K562 (cell line): ENCODE results near the gene HDAC10. TPM values are rescaled to one million over a fixed set of nuclear protein-coding genes. Genes with fewer than 3 reads are reported as not detected.

Experiments used
- ARNT ChIP-seq, 2 experiments: fragments of 450-650 bp; IDR thresholded peaks; 2 replicates each; pipeline ENCODE4 v1.6.1; 2016; ENCODE audit warnings: mild to moderate bottlenecking in 1 of 2
- ATF6 ChIP-seq: sonication (generic); formaldehyde crosslinking; IDR thresholded peaks from 2 replicates; pipeline ENCODE4 v1.4.0; 2020; ENCODE audit warnings: mild to moderate bottlenecking, missing genetic modification reagents
- FOS ChIP-seq: IDR thresholded peaks from 3 replicates; pipeline ENCODE4 v1.6.1; 2011; ENCODE audit not compliant: insufficient read length; ENCODE audit errors: extremely low read depth
- FUS ChIP-seq: fragments of 200-400 bp; formaldehyde crosslinking; optimal IDR thresholded peaks from 2 replicates; pipeline ENCODE3; 2017; ENCODE audit warnings: low read depth, low read length
- GATA2 ChIP-seq: sonication (generic); formaldehyde crosslinking; IDR thresholded peaks from 2 replicates; pipeline ENCODE4 v1.4.0; 2020; ENCODE audit warnings: mild to moderate bottlenecking, missing genetic modification reagents
- MBD2 ChIP-seq: sonication (generic); IDR thresholded peaks from 2 replicates; pipeline ENCODE4 v1.6.1; 2016; ENCODE audit warnings: low read depth, borderline replicate concordance
- MEF2A ChIP-seq: IDR thresholded peaks from 2 replicates; pipeline ENCODE4 v1.6.1; 2011; ENCODE audit warnings: low read depth, mild to moderate bottlenecking, low read length, moderate library complexity; ENCODE audit not compliant: control insufficient read depth
- MTA3 ChIP-seq: fragments of 450-650 bp; formaldehyde crosslinking; IDR thresholded peaks from 2 replicates; pipeline ENCODE4 v1.6.1; 2017; ENCODE audit warnings: mild to moderate bottlenecking, borderline replicate concordance
- POLR2B ChIP-seq: fragments of 450-650 bp; IDR thresholded peaks from 2 replicates; pipeline ENCODE4 v1.6.1; 2018; ENCODE audit warnings: low read depth; ENCODE audit not compliant: partially characterized antibody
- RB1 ChIP-seq: fragments of 450-650 bp; IDR thresholded peaks from 2 replicates; pipeline ENCODE4 v1.6.1; 2017; ENCODE audit warnings: low read depth, mild to moderate bottlenecking
- RUNX1 ChIP-seq: sonication (generic); IDR thresholded peaks from 2 replicates; pipeline ENCODE4 v1.6.1; 2016; ENCODE audit warnings: antibody characterized with exemption, low read depth
- SMAD4 ChIP-seq: fragments of 250-450 bp; sonication (Bioruptor Pico); conservative IDR thresholded peaks from 2 replicates; pipeline ENCODE4 v1.8.0; 2021; ENCODE audit warnings: inconsistent platforms, mild to moderate bottlenecking, moderate library complexity
- SMC3 ChIP-seq: conservative IDR thresholded peaks from 2 replicates; pipeline ENCODE4 v1.6.1; 2011; ENCODE audit warnings: low read depth, low read length, improper control_type of control experiment; ENCODE audit not compliant: insufficient read depth
- SREBF2 ChIP-seq: sonication (generic); formaldehyde crosslinking; IDR thresholded peaks from 2 replicates; pipeline ENCODE4 v1.4.0; 2020; ENCODE audit warnings: mild to moderate bottlenecking, missing genetic modification reagents
- TAF1 ChIP-seq: IDR thresholded peaks from 2 replicates; pipeline ENCODE4 v1.6.1; 2011; ENCODE audit warnings: mild to moderate bottlenecking, low read length, moderate library complexity; ENCODE audit not compliant: insufficient read depth, control insufficient read depth, severe bottlenecking; ENCODE audit errors: extremely low read depth
- TAF7 ChIP-seq: fragments of 450-650 bp; IDR thresholded peaks from 2 replicates; pipeline ENCODE4 v1.6.1; 2016; ENCODE audit warnings: missing genetic modification characterization, missing compliant biosample characterization
- TFAM ChIP-seq: fragments of 250-450 bp; sonication (Bioruptor Pico); conservative IDR thresholded peaks from 2 replicates; pipeline ENCODE4 v1.5.0; 2021; ENCODE audit warnings: mild to moderate bottlenecking, moderate library complexity
- THRA ChIP-seq: fragments of 450-650 bp; IDR thresholded peaks from 2 replicates; pipeline ENCODE4 v1.6.1; 2017; ENCODE audit warnings: mild to moderate bottlenecking, moderate library complexity
- THRAP3 ChIP-seq: fragments of 450-650 bp; IDR thresholded peaks from 2 replicates; pipeline ENCODE4 v1.6.1; 2016; ENCODE audit warnings: mild to moderate bottlenecking, inconsistent platforms, borderline replicate concordance
- UBTF ChIP-seq, 2 experiments: IDR thresholded peaks; 2 replicates each; pipeline ENCODE4 v1.6.1; 2012; ENCODE audit warnings: improper control_type of control experiment in 2 of 2, low read depth in 2 of 2, low read length in 2 of 2, borderline replicate concordance in 1 of 2
- ZNF384 ChIP-seq: IDR thresholded peaks from 2 replicates; pipeline ENCODE4 v1.6.1; 2012; ENCODE audit warnings: low read depth, low read length, improper control_type of control experiment
- ZNF583 ChIP-seq: fragments of 250-450 bp; sonication (Bioruptor Pico); IDR thresholded peaks from 2 replicates; pipeline ENCODE4 v1.4.0; 2020
- ZNF764 ChIP-seq: fragments of 250-450 bp; sonication (Bioruptor Pico); IDR thresholded peaks from 2 replicates; pipeline ENCODE4 v1.4.0; 2020; ENCODE audit warnings: low read depth, mild to moderate bottlenecking, moderate library complexity
- ZNF785 ChIP-seq: fragments of 250-450 bp; sonication (Bioruptor Pico); IDR thresholded peaks from 2 replicates; pipeline ENCODE4 v1.4.0; 2020; ENCODE audit warnings: mild to moderate bottlenecking
- polyA plus RNA-seq, 8 experiments: library from polyadenylated mRNA; depleted of rRNA in 4 of 8; stranded (reverse) in 5 of 8; unstranded in 3 of 8; fragments of >200 nt; fragmentation: Nextera tagmentation in 2 of 8; fragmentation: Illumina TruSeq in 1 of 8; extraction: Ambion mirVana in 2 of 8; extraction: Trizol in 1 of 8; gene quantifications; 2 replicates each; pipeline versions ENCODE4 v1.2.1 to v1.2.3, GENCODE V29; 2011 to 2014; ENCODE audit warnings: inconsistent platforms in 1 of 8, missing spikeins in 1 of 8
- total RNA-seq, 7 experiments: library from RNA; depleted of rRNA in 6 of 7; stranded (reverse); fragments of >200 nt in 6 of 7; fragmentation: Illumina TruSeq in 2 of 7; extraction: Trizol in 2 of 7; gene quantifications; 2 replicates each; pipeline versions ENCODE4 v1.2.1 to v1.2.3, GENCODE V29; 2011 to 2021; ENCODE audit warnings: low replicate concordance in 1 of 7

HDAC10 gene
- total and polyA plus RNA-seq, 9 of the 15 experiments (the other 6 are each of a cell fraction or from before 2014, with no cell fraction given): 0.10 to 44.2 (median 6.5) TPM

- no peak for TF ChIP-seq TAF1
- no peak for TF ChIP-seq SMAD4
- no peak for TF ChIP-seq ARNT (IDR thresholded peaks at IDR 0.05)
- TF ChIP-seq FOS: no peak
- TF ChIP-seq ZNF384: no peak
- no peak for TF ChIP-seq ZNF785 (CRISPR knock-in tag)
- no peak for TF ChIP-seq POLR2B
- no peak for TF ChIP-seq ATF6
- no peak for TF ChIP-seq ZNF583 (CRISPR knock-in tag)
- no peak for TF ChIP-seq ZNF764 (CRISPR knock-in tag)
- TF ChIP-seq THRAP3: no peak
- no peak for TF ChIP-seq RUNX1
- no peak for TF ChIP-seq UBTF (IDR thresholded peaks at IDR 0.05; ENCODE audit: borderline replicate concordance in 1 of 2, low read depth in 2 of 2, low read length in 2 of 2)
- no peak for TF ChIP-seq MEF2A
- TF ChIP-seq MTA3: no peak
- TF ChIP-seq RB1: no peak
- no peak for TF ChIP-seq THRA
- no peak for TF ChIP-seq SMC3
- no peak for TF ChIP-seq MBD2
- TF ChIP-seq TFAM (CRISPR knock-in tag): no peak
- no peak for TF ChIP-seq SREBF2 (CRISPR knock-in tag)
- no peak for TF ChIP-seq GATA2 (CRISPR knock-in tag)
- no peak for TF ChIP-seq FUS
- TF ChIP-seq TAF7: no peak
Observed at GRCh38 chr22:50218996-50219727, 31.9 kb downstream of the HDAC10 start (continued).
